Stimulated activated naive B cell treated with anti-CD40 and anti-IgM and Interleukin-4, amounts not matched to agents 10 μg/mL and 1 μg/mL and 100 μg/mL, for 72 hours (primary cell): ENCODE measurements around the gene GNGT2.

Source experiments
- ATAC-seq, 2 donors: fragments of 150-1000 bp; cut with Tn5 transposase; replicated peaks; 2 replicates each; pipeline ENCODE4 v1.10.0; 2021; ENCODE audit warnings: moderate library complexity in 1 of 2
- DNase-seq: peaks from one replicate; pipeline ENCODE4 v3.0.0; 2021
- H3K27ac Mint-ChIP-seq: one replicate; pipeline ENCODE4 v1.8.0; 2022; ENCODE audit warnings: mild to moderate bottlenecking, mixed read lengths
- H3K27me3 Mint-ChIP-seq, 2 donors: one replicate each; pipeline ENCODE4 v1.8.0; 2022; ENCODE audit warnings: mixed read lengths in 2 of 2
- H3K36me3 Mint-ChIP-seq, 2 donors: one replicate each; pipeline ENCODE4 v1.8.0; 2022; ENCODE audit warnings: mixed read lengths in 2 of 2, mild to moderate bottlenecking in 1 of 2
- H3K4me1 Mint-ChIP-seq, 2 donors: one replicate each; pipeline ENCODE4 v1.8.0; 2022; ENCODE audit warnings: mixed read lengths in 2 of 2, mild to moderate bottlenecking in 1 of 2
- H3K4me3 Mint-ChIP-seq, 2 donors: one replicate each; pipeline ENCODE4 v1.8.0; 2022; ENCODE audit warnings: mild to moderate bottlenecking in 2 of 2, mixed read lengths in 2 of 2, moderate library complexity in 1 of 2
- H3K9me3 Mint-ChIP-seq, 2 donors: one replicate each; pipeline ENCODE4 v1.8.0; 2022; ENCODE audit warnings: mixed read lengths in 2 of 2, mild to moderate bottlenecking in 1 of 2

The GNGT2 gene

GRCh38 chr17:49224198-49224996 lies 14.0 kb upstream of the GNGT2 start:
- no peaks in the 10 kb centered on the region for H3K9me3 Mint-ChIP-seq
- peak overlapping the region; percentile 62 to 77 for H3K4me3 Mint-ChIP-seq
- no peak for DNase-seq
- peak; percentile 26 to 34 for ATAC-seq
- H3K27me3 Mint-ChIP-seq = peaks cover 28 to 42% of the 10 kb centered on the region in 2 donors
- peak overlapping the region; percentile 65 for H3K27ac Mint-ChIP-seq
- H3K36me3 Mint-ChIP-seq = peaks cover 17 to 25% of the 10 kb centered on the region in 2 donors
- peaks cover 28 to 63% of the 10 kb centered on the region in 2 donors for H3K4me1 Mint-ChIP-seq

- H3K4me3 Mint-ChIP-seq = peak overlapping the region; percentile 77
- H3K9me3 Mint-ChIP-seq = no peaks in the 10 kb centered on the region
- peak in 1 of 2 donors; percentile 24 for ATAC-seq
- DNase-seq = no peak
- H3K4me1 Mint-ChIP-seq = peaks cover 34 to 70% of the 10 kb centered on the region in 2 donors
- H3K27me3 Mint-ChIP-seq = peaks cover 21 to 36% of the 10 kb centered on the region in 2 donors
- no peak overlapping the region for H3K27ac Mint-ChIP-seq
- peaks cover 17 to 32% of the 10 kb centered on the region in 2 donors for H3K36me3 Mint-ChIP-seq
Observed at GRCh38 chr17:49223517-49224197, 13.3 kb upstream of the GNGT2 start.

- ATAC-seq = no peak
- H3K27me3 Mint-ChIP-seq = peaks cover 21 to 36% of the 10 kb centered on the region in 2 donors
- no peak overlapping the region for H3K27ac Mint-ChIP-seq
- DNase-seq = no peak
- H3K4me3 Mint-ChIP-seq = peak overlapping the region; percentile 77
- peaks cover 38 to 73% of the 10 kb centered on the region in 2 donors for H3K4me1 Mint-ChIP-seq
- H3K36me3 Mint-ChIP-seq = peaks cover 20 to 35% of the 10 kb centered on the region in 2 donors
- no peaks in the 10 kb centered on the region for H3K9me3 Mint-ChIP-seq
Observed at GRCh38 chr17:49223168-49223516, 12.8 kb upstream of the GNGT2 start.

- H3K9me3 Mint-ChIP-seq = peaks cover 0 to 1% of the 10 kb centered on the region in 2 donors
- DNase-seq = no peak
- no peak overlapping the region for H3K4me3 Mint-ChIP-seq
- peaks cover 17 to 24% of the 10 kb centered on the region in 2 donors for H3K27me3 Mint-ChIP-seq
- no peak for ATAC-seq
- H3K4me1 Mint-ChIP-seq = peaks cover 51 to 72% of the 10 kb centered on the region in 2 donors
- peaks cover 34 to 55% of the 10 kb centered on the region in 2 donors for H3K36me3 Mint-ChIP-seq
- peak overlapping the region; percentile 51 for H3K27ac Mint-ChIP-seq
Observed at GRCh38 chr17:49219987-49220386, 9.6 kb upstream of the GNGT2 start.

GRCh38 chr17:49218941-49219913 lies 8.9 kb upstream of the GNGT2 start:
- Mint-ChIP-seq H3K27ac (peak overlapping the region; percentile 91), H3K9me3 (peaks cover 0 to 2% of the 10 kb centered on the region in 2 donors), H3K36me3 (peaks cover 35 to 59% of the 10 kb centered on the region in 2 donors), H3K4me3 (peak overlapping the region; percentile 60 to 72), H3K4me1 (peaks cover 55 to 72% of the 10 kb centered on the region in 2 donors), H3K27me3 (peaks cover 13 to 17% of the 10 kb centered on the region in 2 donors)
- ATAC-seq (peak; percentile 82 to 85), DNase-seq (peak; percentile 63)

- peak; percentile 51 for DNase-seq
- Mint-ChIP-seq H3K4me1 (peaks cover 57 to 72% of the 10 kb centered on the region in 2 donors), H3K27me3 (peaks cover 4 to 5% of the 10 kb centered on the region in 2 donors), H3K36me3 (peaks cover 34 to 59% of the 10 kb centered on the region in 2 donors), H3K4me3 (peak overlapping the region; percentile 66 to 80), H3K9me3 (peaks cover 0 to 2% of the 10 kb centered on the region in 2 donors), H3K27ac (peak overlapping the region; percentile 86)
- ATAC-seq = peak; percentile 67 to 73
Observed at GRCh38 chr17:49217651-49218413, 7.5 kb upstream of the GNGT2 start.

GRCh38 chr17:49216953-49217650 lies 6.7 kb upstream of the GNGT2 start:
- H3K4me3 Mint-ChIP-seq = peak overlapping the region in 1 of 2 donors; percentile 11
- peaks cover 0 to 2% of the 10 kb centered on the region in 2 donors for H3K9me3 Mint-ChIP-seq
- H3K27me3 Mint-ChIP-seq = no peaks in the 10 kb centered on the region
- H3K4me1 Mint-ChIP-seq = peaks cover 60 to 75% of the 10 kb centered on the region in 2 donors
- no peak overlapping the region for H3K27ac Mint-ChIP-seq
- no peak for ATAC-seq
- no peak for DNase-seq
- H3K36me3 Mint-ChIP-seq = peaks cover 30 to 51% of the 10 kb centered on the region in 2 donors

GRCh38 chr17:49216482-49216881 lies 6.1 kb upstream of the GNGT2 start:
- Mint-ChIP-seq H3K4me3 (peak overlapping the region in 1 of 2 donors; percentile 33), H3K36me3 (peaks cover 26 to 47% of the 10 kb centered on the region in 2 donors), H3K27me3 (no peaks in the 10 kb centered on the region), H3K4me1 (peaks cover 62 to 79% of the 10 kb centered on the region in 2 donors), H3K27ac (peak overlapping the region; percentile 44), H3K9me3 (peaks cover 0 to 2% of the 10 kb centered on the region in 2 donors)
- ATAC-seq (no peak), DNase-seq (no peak)

GRCh38 chr17:49214676-49215360 lies 4.4 kb upstream of the GNGT2 start:
- peaks cover 74 to 94% of the 10 kb centered on the region in 2 donors for H3K4me1 Mint-ChIP-seq
- DNase-seq (no peak), ATAC-seq (no peak)
- peaks cover 0 to 2% of the 10 kb centered on the region in 2 donors for H3K9me3 Mint-ChIP-seq
- H3K27ac Mint-ChIP-seq = peak overlapping the region; percentile 92
- H3K36me3 Mint-ChIP-seq = peaks cover 24 to 43% of the 10 kb centered on the region in 2 donors
- no peaks in the 10 kb centered on the region for H3K27me3 Mint-ChIP-seq
- peak overlapping the region; percentile 59 to 63 for H3K4me3 Mint-ChIP-seq

- Mint-ChIP-seq H3K36me3 (peaks cover 24 to 34% of the 10 kb centered on the region in 2 donors), H3K9me3 (peaks cover 0 to 2% of the 10 kb centered on the region in 2 donors), H3K4me1 (peaks cover 76 to 94% of the 10 kb centered on the region in 2 donors), H3K27ac (no peak overlapping the region), H3K4me3 (peak overlapping the region in 1 of 2 donors; percentile 42), H3K27me3 (no peaks in the 10 kb centered on the region)
- ATAC-seq (no peak), DNase-seq (no peak)
Observed at GRCh38 chr17:49213847-49214246, 3.5 kb upstream of the GNGT2 start.

- Mint-ChIP-seq H3K27ac (peak overlapping the region; percentile 90), H3K36me3 (peaks cover 23 to 32% of the 10 kb centered on the region in 2 donors)
Observed at GRCh38 chr17:49213399-49213798, 3.0 kb upstream of the GNGT2 start.

GRCh38 chr17:49209061-49209571 lies 1.3 kb downstream of the GNGT2 start:
- H3K9me3 Mint-ChIP-seq = no peaks in the 10 kb centered on the region
- peak overlapping the region; percentile 4 to 91 for H3K4me3 Mint-ChIP-seq
- H3K36me3 Mint-ChIP-seq = peaks cover 15 to 19% of the 10 kb centered on the region in 2 donors
- H3K4me1 Mint-ChIP-seq = peaks cover 53 to 55% of the 10 kb centered on the region in 2 donors
- DNase-seq (no peak), ATAC-seq (no peak)
- H3K27me3 Mint-ChIP-seq = no peaks in the 10 kb centered on the region
- H3K27ac Mint-ChIP-seq = no peak overlapping the region

More at GRCh38 chr17:49213399-49213798, 3.0 kb upstream of the GNGT2 start:
- Mint-ChIP-seq H3K27me3 (no peaks in the 10 kb centered on the region), H3K9me3 (peaks cover 0 to 2% of the 10 kb centered on the region in 2 donors), H3K4me1 (peaks cover 75 to 92% of the 10 kb centered on the region in 2 donors), H3K4me3 (peak overlapping the region; percentile 69 to 73)
- DNase-seq (no peak), ATAC-seq (no peak)
